GM12872 (cell line): ENCODE results near the gene CD55.

Experiments
- TF ChIP-seq, protein P1 (sequence below): IDR thresholded peaks from 3 replicates; pipeline ENCODE4 v1.5.1; 2011; ENCODE audit warnings: low read depth, mild to moderate bottlenecking, low read length, moderate library complexity; ENCODE audit not compliant: insufficient read depth

Gene CD55

DNA sequence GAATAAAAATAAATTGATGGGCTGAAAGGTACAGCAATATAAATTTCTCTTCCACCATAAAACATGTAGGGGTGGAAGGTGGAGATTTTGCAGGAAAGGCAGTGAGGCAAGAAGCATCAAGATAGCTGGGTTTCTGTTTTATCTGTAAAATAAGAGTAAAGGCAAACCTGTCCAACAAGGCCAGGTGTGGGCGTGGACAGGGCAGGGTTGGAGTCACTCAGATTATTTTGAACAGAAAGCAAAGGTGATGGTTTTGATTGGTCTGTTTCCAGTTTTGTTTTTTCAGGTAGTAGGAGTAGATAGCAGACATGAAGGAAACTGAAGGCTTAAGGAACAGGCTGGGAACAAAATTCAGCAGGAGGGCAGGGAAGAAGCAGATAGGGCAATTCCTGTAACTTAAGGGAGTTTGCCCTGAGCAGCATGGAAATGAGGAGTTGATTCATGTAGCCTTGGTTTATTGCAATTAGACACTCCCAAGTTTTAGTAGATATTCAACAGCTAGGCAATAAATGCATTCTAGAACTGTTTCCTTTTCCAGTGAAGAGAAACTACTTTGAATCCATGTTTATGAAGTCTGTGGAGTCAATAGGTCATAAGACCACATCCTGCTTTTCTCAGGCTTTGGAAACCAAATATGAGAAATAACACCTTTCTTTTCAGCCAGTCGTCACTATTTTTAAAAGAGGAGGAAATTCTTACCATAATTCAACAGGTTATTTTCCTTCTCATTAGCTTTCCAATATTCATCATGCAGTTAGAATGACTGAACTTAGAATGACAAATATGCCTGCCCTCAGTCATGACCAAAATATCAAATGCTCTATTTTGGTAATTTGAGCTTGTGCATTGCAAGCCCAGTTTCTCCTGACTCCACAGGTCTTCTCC lies 38.7 kb upstream of the CD55 start:
- TF ChIP-seq, protein P1, sequence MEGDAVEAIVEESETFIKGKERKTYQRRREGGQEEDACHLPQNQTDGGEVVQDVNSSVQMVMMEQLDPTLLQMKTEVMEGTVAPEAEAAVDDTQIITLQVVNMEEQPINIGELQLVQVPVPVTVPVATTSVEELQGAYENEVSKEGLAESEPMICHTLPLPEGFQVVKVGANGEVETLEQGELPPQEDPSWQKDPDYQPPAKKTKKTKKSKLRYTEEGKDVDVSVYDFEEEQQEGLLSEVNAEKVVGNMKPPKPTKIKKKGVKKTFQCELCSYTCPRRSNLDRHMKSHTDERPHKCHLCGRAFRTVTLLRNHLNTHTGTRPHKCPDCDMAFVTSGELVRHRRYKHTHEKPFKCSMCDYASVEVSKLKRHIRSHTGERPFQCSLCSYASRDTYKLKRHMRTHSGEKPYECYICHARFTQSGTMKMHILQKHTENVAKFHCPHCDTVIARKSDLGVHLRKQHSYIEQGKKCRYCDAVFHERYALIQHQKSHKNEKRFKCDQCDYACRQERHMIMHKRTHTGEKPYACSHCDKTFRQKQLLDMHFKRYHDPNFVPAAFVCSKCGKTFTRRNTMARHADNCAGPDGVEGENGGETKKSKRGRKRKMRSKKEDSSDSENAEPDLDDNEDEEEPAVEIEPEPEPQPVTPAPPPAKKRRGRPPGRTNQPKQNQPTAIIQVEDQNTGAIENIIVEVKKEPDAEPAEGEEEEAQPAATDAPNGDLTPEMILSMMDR: no peak

DNA sequence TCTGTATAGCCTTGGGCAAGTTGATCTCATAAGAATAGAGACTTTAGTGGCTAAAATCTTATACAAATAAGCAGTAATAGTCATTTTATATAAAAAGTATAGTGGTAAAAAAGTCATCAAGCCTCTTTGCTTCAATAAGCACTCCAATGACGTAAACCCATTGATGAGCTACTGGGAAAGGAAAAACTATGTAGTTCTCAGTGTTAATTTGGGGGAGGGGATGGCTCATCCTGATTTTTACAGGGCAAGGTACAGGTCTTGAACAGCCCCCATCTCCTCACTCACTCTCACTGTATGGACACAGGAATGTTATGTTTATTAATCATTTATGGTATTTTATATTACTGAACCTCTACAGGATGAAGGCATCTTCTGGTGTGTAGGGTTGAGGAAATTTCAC lies 38.1 kb upstream of the CD55 start:
- TF ChIP-seq, protein P1: no peak

DNA sequence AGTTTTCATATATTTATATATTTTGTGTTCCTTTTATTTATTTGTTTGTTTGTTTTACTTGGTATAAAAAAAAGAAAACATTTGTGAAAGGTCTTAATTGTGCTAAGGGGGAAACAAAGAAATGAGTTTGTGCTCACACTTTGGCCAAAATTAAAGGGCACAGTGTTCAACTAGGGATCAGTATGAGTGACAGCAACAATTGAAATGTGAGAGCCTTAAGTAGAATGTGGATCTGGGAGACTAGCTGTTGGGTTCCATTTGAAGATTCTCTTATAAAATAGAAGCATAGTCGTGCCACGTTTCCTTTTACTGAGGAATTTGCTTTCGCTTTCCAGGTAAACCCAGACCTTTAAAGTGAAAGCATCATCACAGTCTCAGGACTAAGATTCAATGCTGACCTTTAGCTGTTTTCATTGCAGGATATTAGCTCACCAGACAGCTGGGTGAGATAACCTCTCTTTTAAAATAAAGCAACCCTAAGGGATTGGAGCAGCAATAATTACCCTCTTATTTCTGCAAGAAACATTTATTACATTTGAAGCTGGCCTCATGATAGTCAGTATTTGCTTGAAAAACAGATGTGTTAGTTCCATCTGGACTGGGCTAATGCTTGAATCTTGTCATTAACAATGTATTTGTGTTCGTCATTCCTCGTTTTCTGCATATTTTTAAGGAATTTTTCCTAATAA lies 37.1 kb upstream of the CD55 start:
- TF ChIP-seq, protein P1: no peak

DNA sequence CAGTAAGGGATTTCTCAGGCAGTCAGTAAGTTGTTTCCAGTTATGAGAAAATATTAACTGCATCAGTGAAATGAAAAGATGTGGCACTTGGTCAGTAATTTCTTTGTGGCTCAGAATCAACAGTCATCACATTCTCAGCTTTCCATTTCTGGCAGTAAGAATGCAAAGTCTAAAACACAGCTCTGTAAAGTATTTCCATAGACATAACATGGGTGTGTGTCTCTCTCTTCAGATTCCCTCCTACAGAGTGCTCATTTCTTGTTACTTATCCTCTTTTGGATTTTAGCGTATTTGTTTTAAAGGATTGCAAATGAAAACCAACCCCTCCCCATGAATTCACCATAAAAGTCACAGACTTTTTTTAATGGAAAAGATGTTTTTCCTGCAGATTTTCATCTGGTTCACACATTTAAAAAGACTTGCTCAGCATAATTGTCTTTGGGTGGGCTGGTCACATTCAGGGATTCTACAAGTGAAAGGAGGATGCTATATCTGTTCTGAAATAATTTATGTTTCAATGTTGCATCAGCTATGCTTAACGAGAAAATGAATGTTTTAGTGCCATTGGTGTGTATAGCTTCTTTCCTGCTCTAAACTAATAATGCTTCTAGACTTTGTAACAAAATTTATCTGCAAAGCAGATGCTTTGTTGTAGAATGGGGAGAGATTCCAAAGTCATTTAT lies 34.6 kb upstream of the CD55 start:
- TF ChIP-seq, protein P1: no peak

DNA sequence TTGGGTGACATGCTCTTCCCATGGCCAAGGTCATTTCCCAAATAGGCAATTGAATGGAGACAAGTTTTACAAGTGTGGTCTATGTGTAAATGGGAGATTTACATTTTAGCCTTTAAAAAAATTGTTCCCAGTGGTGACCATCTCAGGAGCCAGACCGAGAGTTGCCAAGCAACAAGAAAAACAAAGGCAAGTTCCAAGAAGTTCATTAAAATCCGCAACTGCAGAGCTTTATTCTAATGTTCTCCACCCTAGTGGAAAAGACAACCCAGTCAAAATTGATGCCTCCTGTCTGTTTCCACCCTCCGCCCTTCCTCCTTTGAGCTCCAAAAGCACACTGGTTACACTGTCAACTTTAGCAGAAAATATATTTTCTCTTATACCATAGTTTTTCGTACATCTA lies 33.2 kb upstream of the CD55 start:
- TF ChIP-seq, protein P1: no peak

DNA sequence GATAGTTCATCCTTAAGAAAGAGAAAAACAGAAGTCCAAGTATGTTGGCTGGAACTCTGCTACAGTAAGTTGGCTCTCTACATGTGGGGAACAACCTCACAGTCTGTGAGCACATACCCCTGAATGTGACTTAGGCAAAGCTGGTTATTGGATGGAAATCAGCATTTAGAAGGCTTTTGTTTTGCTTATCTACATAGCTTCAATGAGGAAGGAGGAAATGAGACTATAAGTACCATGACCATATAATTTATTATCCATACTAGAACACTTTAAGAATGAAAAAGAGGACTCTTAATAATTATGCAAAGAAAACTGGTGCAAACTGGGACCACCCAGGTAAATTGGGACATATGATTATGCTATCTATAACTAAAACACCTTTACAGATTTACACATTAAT lies 31.7 kb upstream of the CD55 start:
- TF ChIP-seq, protein P1: no peak

DNA sequence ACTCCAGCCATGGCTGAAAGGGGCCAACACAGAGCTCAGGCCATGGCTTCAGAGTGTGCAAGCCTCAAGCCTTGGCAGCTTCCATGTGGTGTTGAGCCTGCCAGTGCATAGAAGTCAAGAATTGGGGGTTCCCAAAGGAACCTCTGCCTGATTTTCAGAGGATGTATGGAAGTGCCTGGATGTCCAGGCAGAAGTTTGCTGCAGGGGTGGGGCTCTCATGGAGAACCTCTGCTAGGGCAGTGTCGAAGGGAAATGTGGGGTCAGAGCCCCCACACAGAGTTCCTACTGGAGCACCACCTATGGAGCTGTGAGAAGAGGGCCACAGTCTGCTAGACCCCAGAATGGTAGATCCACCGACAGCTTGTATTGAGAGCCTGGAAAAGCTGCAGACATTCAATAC lies 29.8 kb upstream of the CD55 start:
- TF ChIP-seq, protein P1: no peak
